Liver (tissue), 3 donors: ENCODE measurements around the gene NR2F2.

Experiments used
- CTCF ChIP-seq: fragments of 150-350 bp; IDR thresholded peaks from 2 replicates; pipeline ENCODE4 v1.5.1; 2017; ENCODE audit warnings: improper control_type of control experiment, low read depth, low read length; ENCODE audit not compliant: missing input control
- EGR1 ChIP-seq, 2 donors: IDR thresholded peaks; 2 replicates each; pipeline ENCODE4 v1.6.1; 2016 to 2018; ENCODE audit warnings: antibody characterized with exemption in 2 of 2, low read depth in 2 of 2
- GABPA ChIP-seq, 2 donors: IDR thresholded peaks in 1 of 2; conservative IDR thresholded peaks in 1 of 2; 2 replicates each; pipeline ENCODE4 v1.6.1; 2016; ENCODE audit warnings: antibody characterized with exemption in 2 of 2, mild to moderate bottlenecking in 1 of 2, moderate library complexity in 1 of 2
- JUND ChIP-seq, 2 donors: IDR thresholded peaks; 2 replicates each; pipeline ENCODE4 v1.6.1; 2016; ENCODE audit warnings: antibody characterized with exemption in 2 of 2
- RAD21 ChIP-seq, 2 donors: IDR thresholded peaks; 2 replicates each; pipeline ENCODE4 v1.6.1; 2016; ENCODE audit warnings: antibody characterized with exemption in 2 of 2, mild to moderate bottlenecking in 2 of 2
- REST ChIP-seq: IDR thresholded peaks from 2 replicates; pipeline ENCODE4 v1.6.1; 2016; ENCODE audit warnings: antibody characterized with exemption, mild to moderate bottlenecking
- SP1 ChIP-seq: IDR thresholded peaks from 2 replicates; pipeline ENCODE4 v1.6.1; 2018; ENCODE audit warnings: antibody characterized with exemption, mild to moderate bottlenecking
- YY1 ChIP-seq: IDR thresholded peaks from 2 replicates; pipeline ENCODE4 v1.6.1; 2016; ENCODE audit warnings: antibody characterized with exemption, mild to moderate bottlenecking
- ZBTB33 ChIP-seq: IDR thresholded peaks from 2 replicates; pipeline ENCODE4 v1.6.1; 2016; ENCODE audit warnings: antibody characterized with exemption
- donor health status: healthy.
- donor health status: healthy.

DNA sequence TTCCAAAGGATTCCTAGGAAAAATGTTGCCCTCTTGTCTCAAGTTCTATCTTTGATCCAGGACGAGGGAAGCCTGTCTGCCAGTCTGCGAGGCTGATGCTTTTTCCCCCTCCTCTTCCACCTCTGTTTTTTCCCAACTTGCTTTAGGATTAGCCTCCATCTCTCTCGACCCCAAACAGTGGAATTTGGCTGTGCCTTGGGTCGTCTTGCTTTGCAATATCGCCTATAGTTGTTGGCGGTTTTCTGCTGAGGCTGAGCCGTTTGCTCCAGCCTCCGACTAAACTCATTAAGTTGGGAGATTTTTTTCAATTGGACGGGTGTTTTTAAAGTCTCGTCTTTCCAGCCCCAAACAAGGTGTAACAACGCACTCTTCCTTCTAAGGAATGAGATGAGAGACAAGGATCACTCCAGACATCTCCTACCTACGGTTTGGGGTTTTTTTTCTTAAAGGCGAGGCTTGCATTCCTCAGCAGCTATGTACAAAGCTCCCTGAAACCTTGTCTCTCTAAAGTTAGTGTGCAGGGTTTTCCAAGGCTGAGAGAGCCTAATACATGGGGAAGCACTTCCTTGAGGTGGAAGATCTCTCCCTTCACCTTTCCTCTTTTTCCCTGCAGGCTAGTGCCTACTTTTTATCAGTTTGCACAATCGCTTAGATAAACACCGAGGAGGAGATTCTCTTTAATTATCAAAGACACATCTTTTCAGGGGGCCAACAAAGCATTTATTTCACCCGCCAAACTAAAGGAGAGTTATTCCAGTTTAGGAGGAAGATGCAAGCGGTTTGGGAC is 4.8 kb upstream of the NR2F2 start:
- TF ChIP-seq CTCF (no peak), YY1 (no peak), SP1 (no peak), JUND (IDR thresholded peaks at IDR 0.05) (no peak), EGR1 (IDR thresholded peaks at IDR 0.05; ENCODE audit: low read depth in 2 of 2) (no peak), GABPA (IDR thresholded peaks at IDR 0.05 in 1 of 2, conservative IDR thresholded peaks at IDR 0.05 in 1 of 2) (no peak), RAD21 (IDR thresholded peaks at IDR 0.05) (no peak), ZBTB33 (no peak), REST (no peak)
